SH-SY5Y (cell line): ENCODE results near the gene CHMP4A.

Experiments used
- GATA2 ChIP-seq: IDR thresholded peaks from 2 replicates; pipeline ENCODE4 v1.6.1; 2011; ENCODE audit warnings: mild to moderate bottlenecking, low read depth, low read length
- GATA3 ChIP-seq: IDR thresholded peaks from 2 replicates; pipeline ENCODE4 v1.6.1; 2011; ENCODE audit warnings: low read depth, mild to moderate bottlenecking, low read length, moderate library complexity

DNA sequence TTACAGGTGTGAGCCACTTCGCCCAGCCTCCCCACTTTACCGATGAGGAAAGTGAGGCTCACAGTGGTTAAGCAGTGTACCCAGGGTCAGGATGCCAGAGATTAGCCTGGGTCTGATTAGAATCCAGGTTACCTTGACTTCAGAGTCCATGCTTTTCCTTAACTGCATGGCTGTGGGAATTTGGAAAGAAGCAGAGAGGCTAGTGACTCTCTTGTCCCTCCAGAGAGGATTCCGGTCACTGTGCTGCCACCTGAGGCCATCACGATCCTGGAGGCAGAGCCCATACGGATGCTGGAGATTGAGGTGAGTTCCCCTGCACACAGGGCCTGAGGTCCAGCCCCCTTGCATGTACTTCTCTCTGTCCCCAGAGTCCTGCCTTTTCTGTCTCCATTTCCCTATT is 36.7 kb downstream of the CHMP4A start:
- TF ChIP-seq GATA2 (no peak), GATA3 (no peak)
